Activated T-cell treated with anti-CD3 and anti-CD28 coated beads for 48 hours (primary cell): ENCODE results near the gene CXCR6.
"Not testable (repeated sequence)": the region's sequence is repeated elsewhere in the genome, so short reads cannot be mapped to it uniquely, and the experiment has no call there.

Experiments
- DNase-seq: peaks from one replicate; pipeline ENCODE4 v3.0.0-alpha.2; 2020; ENCODE audit warnings: low read depth

The CXCR6 gene

DNA sequence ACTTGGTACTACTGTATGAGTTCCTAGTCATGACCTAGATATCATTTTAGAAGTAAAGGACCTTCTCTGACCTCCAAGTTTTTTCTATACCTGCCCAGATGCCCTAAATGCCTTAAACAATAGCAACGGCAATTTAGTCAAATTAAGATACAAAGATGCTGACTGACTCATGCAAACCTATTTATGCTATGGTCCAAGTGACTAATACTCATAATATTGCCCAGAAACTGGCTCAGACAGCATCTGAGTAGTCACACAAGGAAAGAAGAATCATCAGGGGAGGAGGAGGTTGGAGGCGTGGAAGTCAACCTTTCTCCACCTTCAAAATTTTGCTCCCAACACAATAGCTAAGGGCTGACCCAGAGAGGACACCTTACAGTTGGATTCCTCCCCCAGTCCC lies 45.5 kb downstream of the CXCR6 start:
- DNase-seq = no peak

DNA sequence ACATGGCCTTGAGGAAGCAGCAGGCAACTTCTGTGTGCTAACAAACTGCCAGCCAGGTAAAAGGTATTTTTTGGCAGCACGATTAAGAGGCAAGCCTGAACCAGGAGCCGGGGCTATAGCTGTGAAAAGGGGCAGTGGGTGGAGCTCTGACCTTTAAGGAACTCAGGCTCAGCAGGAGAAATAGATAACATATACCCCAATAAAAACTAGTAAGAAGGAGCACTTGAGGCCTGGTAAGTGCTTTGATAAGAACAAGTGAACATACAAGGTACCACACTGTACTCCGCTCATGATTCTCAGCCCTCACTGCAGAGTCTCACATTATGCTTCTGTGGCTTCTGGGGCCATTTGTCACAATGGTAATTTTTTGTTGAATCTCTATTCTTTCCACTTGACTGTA lies 46.9 kb downstream of the CXCR6 start:
- no peak for DNase-seq

DNA sequence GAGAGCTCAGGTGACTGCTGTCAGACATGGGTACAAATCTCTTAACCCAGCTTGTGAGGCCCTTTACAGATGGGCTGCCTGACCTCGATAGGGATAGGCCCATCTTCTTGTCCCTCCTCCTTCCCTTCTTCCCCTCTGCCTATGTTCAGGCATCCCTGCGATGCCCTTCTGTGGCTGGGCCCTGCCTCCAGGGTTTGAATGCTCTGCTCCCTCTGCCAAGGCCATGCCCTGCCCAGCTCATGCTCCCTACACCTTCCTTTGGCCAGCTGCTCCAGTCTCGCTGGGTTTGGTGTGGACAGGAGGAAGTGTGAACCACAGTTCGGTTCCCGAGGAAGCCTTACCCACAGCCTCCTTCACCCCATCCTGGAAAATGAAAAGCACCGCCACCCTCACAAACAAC lies 48.1 kb downstream of the CXCR6 start:
- DNase-seq = no peak

DNA sequence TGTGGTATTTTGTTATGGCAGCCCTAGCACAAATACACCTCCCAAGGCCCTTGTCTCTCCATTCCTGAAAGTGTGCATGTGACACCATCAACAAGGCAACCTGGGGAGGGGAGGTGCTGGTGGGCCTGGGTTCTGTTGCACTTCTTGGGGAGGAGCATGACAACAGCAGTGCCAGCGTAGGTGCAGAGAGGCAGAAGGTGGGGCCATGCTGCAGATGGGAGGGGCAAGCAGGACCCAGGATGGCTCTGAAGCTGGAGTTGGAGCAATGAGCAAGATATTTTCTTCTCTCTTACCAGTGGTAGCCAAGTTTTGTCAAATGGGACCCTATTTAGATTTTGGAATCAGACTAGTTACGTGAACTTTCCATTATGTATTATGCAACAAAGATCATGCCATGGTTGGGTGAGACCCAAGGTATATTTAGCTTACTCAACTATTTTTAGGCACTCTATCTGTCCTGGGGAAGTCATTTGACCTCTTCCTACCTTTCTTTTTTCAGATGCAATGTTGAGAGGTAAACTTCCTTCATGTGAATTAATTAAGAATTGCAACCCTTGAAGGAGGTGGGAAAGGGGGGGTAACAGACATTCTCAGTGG lies 49.0 kb downstream of the CXCR6 start:
- DNase-seq = no peak

DNA sequence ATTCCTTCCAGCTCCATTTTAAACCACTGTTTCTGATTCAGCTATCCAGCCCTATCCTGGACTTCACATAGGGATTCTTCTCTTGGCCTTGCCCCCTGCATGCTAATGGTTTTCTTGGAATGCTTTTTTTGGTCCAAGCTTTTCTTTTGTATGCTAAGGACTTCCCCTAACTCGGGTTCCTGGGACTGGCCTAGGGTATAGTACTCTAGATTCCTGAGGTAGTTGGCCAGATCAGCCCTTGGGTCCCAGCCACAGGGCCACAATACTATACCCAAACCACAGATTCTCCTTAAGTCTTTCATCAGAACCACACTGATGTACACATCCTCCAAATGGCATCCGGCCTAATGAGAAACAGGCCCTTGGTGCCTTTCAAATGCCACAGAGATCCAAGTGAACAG lies 49.6 kb downstream of the CXCR6 start:
- DNase-seq = no peak

DNA sequence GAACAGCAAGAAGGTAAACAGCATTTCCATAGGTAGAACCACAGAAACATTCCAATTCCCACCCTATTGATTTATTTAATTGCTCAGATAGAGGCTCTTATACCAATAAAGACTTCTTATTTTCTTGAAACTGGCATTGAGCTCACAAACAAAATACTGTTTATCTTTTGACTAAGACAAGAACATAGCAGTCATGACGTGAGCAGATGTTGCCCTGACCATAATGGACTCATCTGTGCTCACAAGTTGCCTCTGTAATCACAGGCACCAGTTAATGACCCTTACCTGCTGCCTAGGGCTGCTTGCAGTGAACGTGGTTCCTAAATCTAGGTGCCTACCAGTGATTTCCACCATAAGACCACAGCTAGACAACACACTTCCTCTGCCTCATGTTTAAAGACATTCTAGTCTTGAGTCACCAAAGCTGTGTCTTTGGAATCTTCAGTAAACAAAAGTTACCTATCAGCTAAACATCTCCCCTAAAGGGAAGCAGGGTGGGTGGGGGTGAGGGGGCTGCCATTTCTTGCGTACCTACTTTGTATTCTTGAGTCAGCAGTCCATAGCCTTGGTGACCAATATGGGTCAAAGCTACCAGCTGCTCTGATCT lies 50.3 kb downstream of the CXCR6 start:
- DNase-seq = no peak

DNA sequence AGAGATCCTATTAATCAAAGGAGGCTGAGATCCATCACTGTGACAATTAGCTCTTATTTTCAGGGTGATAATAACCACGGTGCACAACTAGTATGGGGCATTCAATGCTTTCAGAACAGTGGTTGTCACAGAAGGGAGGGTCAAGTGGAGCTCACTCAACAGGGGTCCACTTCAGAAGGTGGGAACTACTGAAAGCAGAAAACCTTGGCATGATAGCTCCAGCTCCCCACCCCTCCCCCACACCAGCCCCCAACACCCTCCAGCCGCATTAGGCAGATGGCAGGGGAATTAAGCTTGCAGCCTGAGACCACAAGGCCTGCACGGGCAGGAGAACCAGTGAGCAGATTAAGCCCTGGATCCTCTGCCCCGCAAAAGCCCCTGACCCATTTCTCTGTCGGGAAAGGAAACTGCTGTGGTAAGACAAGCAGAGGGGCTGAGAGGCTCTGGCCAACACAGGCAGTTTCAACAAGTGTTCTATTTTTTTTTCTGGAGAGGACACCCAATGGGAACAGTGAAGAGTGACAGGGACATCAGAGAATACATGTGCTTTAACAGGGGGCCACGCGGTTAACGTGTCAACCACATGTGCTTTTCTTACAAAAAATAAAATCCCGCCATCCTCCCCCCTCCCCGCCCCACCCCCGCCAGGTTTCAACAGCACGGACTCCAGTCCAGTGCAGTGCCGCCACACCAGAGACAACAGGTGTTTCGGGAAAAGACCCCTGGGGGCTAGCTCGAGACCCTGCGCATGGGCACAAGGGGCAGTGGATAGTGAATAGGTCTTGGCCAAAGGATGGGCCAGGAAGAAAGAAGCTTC lies 51.4 kb downstream of the CXCR6 start:
- peak; percentile 14 for DNase-seq

DNA sequence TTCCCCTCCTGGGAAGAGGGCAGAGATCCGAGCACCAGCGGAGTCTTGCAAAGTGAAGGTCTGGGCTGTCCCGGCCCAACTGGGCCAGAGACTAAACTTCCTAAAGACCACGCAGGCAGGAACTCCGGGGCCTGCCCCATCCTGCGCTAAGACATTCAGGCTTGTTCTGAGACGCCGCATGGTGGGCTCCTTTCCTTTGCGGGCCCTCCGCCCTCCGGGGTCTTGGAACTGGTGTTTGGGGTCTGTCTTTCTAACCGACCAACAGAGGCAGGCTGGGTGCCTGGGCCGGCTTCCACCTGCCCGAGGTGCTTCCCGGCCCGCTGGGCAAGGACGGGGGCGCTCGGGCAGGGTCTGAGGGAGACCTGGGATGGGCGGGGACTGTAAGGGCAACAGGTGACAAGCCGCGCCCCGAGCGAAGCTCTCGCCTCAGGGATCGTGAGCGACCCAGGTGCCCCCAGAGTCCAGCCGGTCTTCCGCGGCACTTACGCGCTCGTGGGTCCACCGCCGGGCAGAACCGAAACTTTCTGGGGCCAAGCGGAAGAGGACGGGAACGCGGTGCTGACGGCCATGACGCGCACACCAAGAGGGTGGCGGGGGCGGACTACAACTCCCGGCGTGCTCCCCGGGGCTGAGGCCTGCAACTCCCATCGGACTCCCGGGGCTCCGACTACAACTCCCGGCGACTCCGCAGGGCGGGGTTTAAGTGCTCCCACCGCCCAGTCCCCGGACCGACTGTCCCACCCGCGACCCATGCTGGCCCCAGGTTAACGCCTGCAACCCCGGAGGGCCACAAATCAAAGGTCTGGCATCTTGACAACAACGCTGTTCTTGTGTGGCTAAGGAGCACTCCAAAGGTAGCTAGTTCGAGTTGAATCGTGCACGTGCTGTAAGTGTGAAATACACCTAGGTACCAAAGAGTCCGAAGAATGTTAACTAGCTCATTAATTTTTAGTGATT lies 52.2 kb downstream of the CXCR6 start, which contains the start of gene FYCO1:
TSS of gene FYCO1 (minus strand) at position 589 of the 957 bp plus-strand sequence. CDS start 10,914 bp downstream, outside the sequence.
- DNase-seq = peak; percentile 87

DNA sequence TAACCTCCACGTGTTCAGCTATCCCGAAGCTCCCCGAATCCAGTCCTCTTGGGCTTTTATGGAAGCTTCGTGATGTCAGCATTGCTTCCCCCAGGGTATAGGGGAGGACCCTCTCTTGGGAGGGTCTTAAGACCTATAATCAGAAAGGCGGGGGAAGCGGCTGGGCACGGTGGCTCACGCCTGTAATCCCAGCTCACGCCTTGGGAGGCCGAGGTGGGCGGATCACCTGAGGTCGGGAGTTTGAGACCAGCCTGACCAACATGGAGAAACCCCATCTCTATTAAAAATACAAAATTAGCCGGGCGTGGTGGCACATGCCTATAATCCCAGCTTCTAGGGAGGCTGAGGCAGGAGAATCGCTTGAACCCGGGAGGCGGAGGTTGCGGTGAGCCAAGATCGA lies 54.2 kb downstream of the CXCR6 start:
- not testable (repeated sequence) for DNase-seq

DNA sequence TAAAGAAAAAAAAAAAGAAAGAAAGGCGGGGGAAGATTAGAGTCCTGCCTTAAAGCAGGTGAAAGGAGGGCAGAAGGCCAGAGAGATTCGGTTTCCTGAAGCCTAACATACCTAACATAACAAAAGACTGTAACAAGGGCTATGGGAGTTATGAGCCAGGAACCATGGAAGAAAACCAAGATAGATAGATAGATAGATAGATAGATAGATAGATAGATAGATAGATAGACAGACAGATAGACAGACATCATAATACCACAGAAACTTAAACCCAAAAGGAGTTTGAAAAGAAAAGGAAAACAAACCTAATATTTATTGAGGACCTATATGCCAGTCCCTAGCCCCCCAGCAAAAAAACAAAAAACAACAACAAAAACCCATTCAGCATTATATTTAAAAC lies 54.7 kb downstream of the CXCR6 start:
- DNase-seq = no peak
